NCI-H82 treated with DMSO at 0.1 percent for 48 hours (cell line): Measurements from ENCODE around the gene CIROP.
"Not testable (repeated sequence)": the region's sequence is repeated elsewhere in the genome, so short reads cannot be mapped to it uniquely, and the experiment has no call there.

Experiments used
- DNase-seq: peaks from one replicate; lab custom pipeline; 2025; ENCODE audit not compliant: unreplicated experiment; lab: John Stamatoyannopoulos, UW

Gene CIROP

GRCh38 chr14:23115039-23115731 is 10.4 kb upstream of the CIROP start:
- DNase-seq = no peak

GRCh38 chr14:23114669-23115038 is 9.9 kb upstream of the CIROP start:
- no peak for DNase-seq

GRCh38 chr14:23114120-23114458 is 9.3 kb upstream of the CIROP start:
- DNase-seq = no peak

GRCh38 chr14:23113431-23114119 is 8.8 kb upstream of the CIROP start:
- no peak for DNase-seq

GRCh38 chr14:23112359-23113178 is 7.8 kb upstream of the CIROP start:
- DNase-seq = no peak

GRCh38 chr14:23110579-23111365 is 6.0 kb upstream of the CIROP start:
- no peak for DNase-seq

GRCh38 chr14:23109769-23110168 is 5.0 kb upstream of the CIROP start:
- no peak for DNase-seq

- not testable (repeated sequence) for DNase-seq
These were observed 3.4 kb upstream of the CIROP start for GRCh38 chr14:23108169-23108568.

- not testable (repeated sequence) for DNase-seq
These were observed 2.8 kb upstream of the CIROP start for GRCh38 chr14:23107620-23108019.

GRCh38 chr14:23106747-23107045 is 1.9 kb upstream of the CIROP start:
- no peak for DNase-seq

GRCh38 chr14:23105348-23105824 is 597 bp upstream of the CIROP start:
- no peak for DNase-seq

GRCh38 chr14:23104070-23104590 is 659 bp downstream of the CIROP start:
- no peak for DNase-seq

GRCh38 chr14:23103581-23103980 is 1.2 kb downstream of the CIROP start:
- no peak for DNase-seq

GRCh38 chr14:23102801-23103200 is 2.0 kb downstream of the CIROP start:
- no peak for DNase-seq

- no peak for DNase-seq
These were observed 2.7 kb downstream of the CIROP start for GRCh38 chr14:23101986-23102625.

- DNase-seq = no peak
These were observed 3.4 kb downstream of the CIROP start for GRCh38 chr14:23101213-23101970.

GRCh38 chr14:23099212-23099861 is 5.5 kb downstream of the CIROP start:
- no peak for DNase-seq

GRCh38 chr14:23097786-23098185 is 7.0 kb downstream of the CIROP start:
- no peak for DNase-seq
